Right atrium auricular region (tissue), 2 donors: ENCODE data around the gene PDE3B. TPM values are rescaled to one million over a fixed set of nuclear protein-coding genes. Genes with fewer than 3 reads are reported as not detected.
A peak's percentile ranks its signal among the peaks of the same experiment; 100 is the strongest.
"Not testable (repeated sequence)": the region's sequence is repeated elsewhere in the genome, so short reads cannot be mapped to it uniquely, and the experiment has no call there.

ENCODE experiments used
- DNase-seq: peaks from one replicate; pipeline ENCODE4 v3.0.0-alpha.2; 2019; ENCODE audit warnings: low spot score
- H3K27ac ChIP-seq, 2 donors: fragments of 200-600 bp; sonication (generic); 1 replicate in 1 of 2; 2 replicates in 1 of 2; pipeline ENCODE4 v1.5.1; 2016 to 2019
- H3K27me3 ChIP-seq, 2 donors: fragments of 200-600 bp; sonication (generic); one replicate each; pipeline versions ENCODE4 v1.5.1 to v1.6.0; 2017 to 2019
- H3K36me3 ChIP-seq: fragments of 200-600 bp; sonication (generic); one replicate; pipeline ENCODE4 v1.5.1; 2016
- H3K4me1 ChIP-seq, 2 donors: fragments of 200-600 bp; sonication (generic); one replicate each; pipeline versions ENCODE4 v1.5.1 to v1.6.0; 2017 to 2019
- H3K4me3 ChIP-seq, 2 donors: fragments of 200-600 bp; sonication (generic); 1 replicate in 1 of 2; 2 replicates in 1 of 2; pipeline ENCODE4 v1.5.1; 2017 to 2019; ENCODE audit warnings: mild to moderate bottlenecking in 1 of 2, moderate library complexity in 1 of 2
- H3K9me3 ChIP-seq, 2 donors: fragments of 200-600 bp; sonication (generic); one replicate each; pipeline ENCODE4 v1.5.1; 2019
- CTCF ChIP-seq, 2 donors: fragments of 200-600 bp; sonication (generic); IDR thresholded peaks; one replicate each; pipeline ENCODE4 v1.5.1; 2019; ENCODE audit warnings: antibody characterized with exemption in 2 of 2
- total RNA-seq, 2 donors: library from RNA; depleted of rRNA; stranded (reverse); fragments of >200 nt; gene quantifications; one replicate each; pipeline ENCODE4 v1.1.0, GENCODE V29; 2016

Gene PDE3B
- total RNA-seq, 2 donors from 2014 or later = 13.9 to 15.3 TPM

GRCh38 chr11:14750911-14751310 lies 107.3 kb downstream of the PDE3B start:
- no peak overlapping the region for H3K27ac ChIP-seq
- no peak for TF ChIP-seq CTCF (IDR thresholded peaks at IDR 0.05)
- DNase-seq = no peak

GRCh38 chr11:14751975-14752407 lies 108.4 kb downstream of the PDE3B start:
- no peak for TF ChIP-seq CTCF (IDR thresholded peaks at IDR 0.05)
- Histone ChIP-seq H3K9me3 (no peaks in the 10 kb centered on the region), H3K4me1 (no peaks in the 10 kb centered on the region), H3K36me3 (no peaks in the 10 kb centered on the region), H3K27me3 (no peaks in the 10 kb centered on the region), H3K27ac (no peak overlapping the region), H3K4me3 (no peak overlapping the region)
- DNase-seq = no peak

More at GRCh38 chr11:14750911-14751310, 107.3 kb downstream of the PDE3B start:
- no peaks in the 10 kb centered on the region for H3K4me1 ChIP-seq
- H3K9me3 ChIP-seq = no peaks in the 10 kb centered on the region
- H3K36me3 ChIP-seq = no peaks in the 10 kb centered on the region
- no peaks in the 10 kb centered on the region for H3K27me3 ChIP-seq
- H3K4me3 ChIP-seq = no peak overlapping the region

GRCh38 chr11:14755140-14755539 lies 111.5 kb downstream of the PDE3B start:
- H3K4me1 ChIP-seq = no peaks in the 10 kb centered on the region
- no peak for TF ChIP-seq CTCF (IDR thresholded peaks at IDR 0.05)

GRCh38 chr11:14756349-14756748 lies 112.7 kb downstream of the PDE3B start:
- Histone ChIP-seq H3K4me1 (no peaks in the 10 kb centered on the region), H3K27me3 (no peaks in the 10 kb centered on the region), H3K27ac (no peak overlapping the region), H3K36me3 (no peaks in the 10 kb centered on the region), H3K4me3 (no peak overlapping the region), H3K9me3 (no peaks in the 10 kb centered on the region)
- no peak for TF ChIP-seq CTCF (IDR thresholded peaks at IDR 0.05)
- DNase-seq = no peak

More at GRCh38 chr11:14755140-14755539, 111.5 kb downstream of the PDE3B start:
- Histone ChIP-seq H3K36me3 (no peaks in the 10 kb centered on the region), H3K27me3 (no peaks in the 10 kb centered on the region), H3K27ac (no peak overlapping the region), H3K4me3 (no peak overlapping the region), H3K9me3 (no peaks in the 10 kb centered on the region)
- no peak for DNase-seq

- H3K9me3 ChIP-seq, H3K4me1 ChIP-seq, H3K4me3 ChIP-seq, H3K27me3 ChIP-seq, H3K36me3 ChIP-seq, DNase-seq: not testable (repeated sequence)
- peak overlapping the region in 1 of 2 donors; percentile 62 for H3K27ac ChIP-seq
Measured at GRCh38 chr11:14759300-14760012, 115.9 kb downstream of the PDE3B start.

GRCh38 chr11:14764179-14764578 lies 120.6 kb downstream of the PDE3B start:
- no peak for TF ChIP-seq CTCF (IDR thresholded peaks at IDR 0.05)

More at GRCh38 chr11:14764179-14764578, 120.6 kb downstream of the PDE3B start:
- Histone ChIP-seq H3K4me1 (no peaks in the 10 kb centered on the region), H3K36me3 (no peaks in the 10 kb centered on the region), H3K27me3 (no peaks in the 10 kb centered on the region), H3K27ac (no peak overlapping the region), H3K9me3 (no peaks in the 10 kb centered on the region), H3K4me3 (no peak overlapping the region)
- DNase-seq = no peak
